ENCODE measurements around the gene P3H2. TPM values are rescaled to one million over a fixed set of nuclear protein-coding genes. Genes with fewer than 3 reads are reported as not detected.
"Not testable (repeated sequence)": the region's sequence is repeated elsewhere in the genome, so short reads cannot be mapped to it uniquely, and the experiment has no call there.

Gene P3H2
- total and polyA plus RNA-seq, 2 donors (not counting 1 experiment from before 2014, with no cell fraction given), result not detected

- H3K27me3 ChIP-seq (replicated peaks in 1 of 4; ENCODE audit: control extremely low read depth in 1 of 4, control insufficient read depth in 3 of 4, insufficient read depth in 4 of 4, low read length in 3 of 4), result no peaks in the 10 kb centered on the region
- H4K20me1 ChIP-seq (ENCODE audit: control insufficient read depth, insufficient read depth, low read length, poor library complexity, severe bottlenecking), result no peaks in the 10 kb centered on the region
- CTCF ChIA-PET, result no interaction called here
- H3K9ac ChIP-seq (ENCODE audit: low read length), result no peak overlapping the region
- H3K79me2 ChIP-seq (ENCODE audit: control insufficient read depth, insufficient read depth, low read length), result no peaks in the 10 kb centered on the region
- Mint-ChIP-seq H3K4me3 (no peak overlapping the region), H3K4me1 (no peaks in the 10 kb centered on the region), H3K27me3 (peaks cover 4% of the 10 kb centered on the region), H3K27ac (no peak overlapping the region), H3K9me3 (ENCODE audit: insufficient read depth) (peaks cover 3% of the 10 kb centered on the region)
- no peaks in the 10 kb centered on the region for H3K4me1 ChIP-seq (ENCODE audit: control insufficient read depth in 2 of 2, insufficient read depth in 2 of 2, low read length in 2 of 2)
- TF ChIP-seq CTCF (IDR thresholded peaks at IDR 0.05) (no peak), EZH2 (IDR thresholded peaks at IDR 0.05; ENCODE audit: borderline replicate concordance, insufficient read depth, low read depth, low read length, poor library complexity, severe bottlenecking) (no peak)
- ATAC-seq (ENCODE audit: low read depth), result no peak
- H3K4me2 ChIP-seq (replicated peaks; ENCODE audit: low read depth, low read length, poor library complexity, severe bottlenecking), result no peak overlapping the region
- POLR2A ChIA-PET, result no interaction called here
- WGBS (ENCODE audit: insufficient coverage), result no CpG with 5 or more reads among the region's 2 CpGs
- H2AFZ ChIP-seq (ENCODE audit: insufficient read depth, low read depth, low read length, poor library complexity, severe bottlenecking), result no peak overlapping the region
- DNase-seq, result no peak
- H3K9me3 ChIP-seq (ENCODE audit: control extremely low read depth in 1 of 3, control insufficient read depth in 2 of 3, insufficient read depth in 1 of 3, low read length in 2 of 3), result no peaks in the 10 kb centered on the region
- H3K36me3 ChIP-seq (replicated peaks in 1 of 2; ENCODE audit: control extremely low read depth in 1 of 2, control insufficient read depth in 1 of 2, extremely low read depth in 1 of 2, insufficient read depth in 2 of 2, low read length in 1 of 2), result no peaks in the 10 kb centered on the region
- H3K4me3 ChIP-seq (ENCODE audit: control extremely low read depth in 1 of 5, extremely low read depth in 1 of 5, insufficient read depth in 1 of 5, low read depth in 2 of 5, low read length in 4 of 5), result no peak overlapping the region
- intact Hi-C loops (cut with micrococcal nuclease), result no loop called here
- no peak overlapping the region for H3K27ac ChIP-seq (ENCODE audit: low read length in 2 of 2)
Observed at GRCh38 chr3:190081389-190081788, 39.3 kb downstream of the P3H2 start.

- ATAC-seq (ENCODE audit: low read depth); H3K27ac ChIP-seq (ENCODE audit: low read length in 2 of 2); POLR2A ChIA-PET; H3K9me3 Mint-ChIP-seq (ENCODE audit: insufficient read depth); H3K4me1 ChIP-seq (ENCODE audit: control insufficient read depth in 2 of 2, insufficient read depth in 2 of 2, low read length in 2 of 2); CTCF ChIA-PET; DNase-seq; H3K9ac ChIP-seq (ENCODE audit: low read length); H3K36me3 ChIP-seq (replicated peaks in 1 of 2; ENCODE audit: control extremely low read depth in 1 of 2, control insufficient read depth in 1 of 2, extremely low read depth in 1 of 2, insufficient read depth in 2 of 2, low read length in 1 of 2); H3K27ac Mint-ChIP-seq; H3K4me3 Mint-ChIP-seq; intact Hi-C loops (cut with micrococcal nuclease); H3K4me3 ChIP-seq (ENCODE audit: control extremely low read depth in 1 of 5, extremely low read depth in 1 of 5, insufficient read depth in 1 of 5, low read depth in 2 of 5, low read length in 4 of 5); H3K9me3 ChIP-seq (ENCODE audit: control extremely low read depth in 1 of 3, control insufficient read depth in 2 of 3, insufficient read depth in 1 of 3, low read length in 2 of 3); H3K4me2 ChIP-seq (replicated peaks; ENCODE audit: low read depth, low read length, poor library complexity, severe bottlenecking); H3K79me2 ChIP-seq (ENCODE audit: control insufficient read depth, insufficient read depth, low read length); H4K20me1 ChIP-seq (ENCODE audit: control insufficient read depth, insufficient read depth, low read length, poor library complexity, severe bottlenecking); H3K4me1 Mint-ChIP-seq; H3K27me3 Mint-ChIP-seq; H2AFZ ChIP-seq (ENCODE audit: insufficient read depth, low read depth, low read length, poor library complexity, severe bottlenecking); H3K27me3 ChIP-seq (replicated peaks in 1 of 4; ENCODE audit: control extremely low read depth in 1 of 4, control insufficient read depth in 3 of 4, insufficient read depth in 4 of 4, low read length in 3 of 4): not testable (repeated sequence)
- WGBS (ENCODE audit: insufficient coverage), result no CpG with 5 or more reads among the region's 2 CpGs
Observed at GRCh38 chr3:190079173-190079572, 41.5 kb downstream of the P3H2 start.

Data from B cell (primary cell).